Type B pancreatic cell (in vitro differentiated cells): ENCODE results near the gene SLC4A5. TPM values are rescaled to one million over a fixed set of nuclear protein-coding genes. Genes with fewer than 3 reads are reported as not detected.
A peak's percentile ranks its signal among the peaks of the same experiment; 100 is the strongest.
"Not testable (repeated sequence)": the region's sequence is repeated elsewhere in the genome, so short reads cannot be mapped to it uniquely, and the experiment has no call there.

Source experiments
- DNase-seq: peaks from one replicate; pipeline ENCODE4 v3.0.0; 2021; ENCODE audit warnings: mixed read lengths; ENCODE audit not compliant: unreplicated experiment; ENCODE audit errors: extremely low spot score
- H3K27ac Mint-ChIP-seq: 2 replicates; pipeline ENCODE4 v1.8.0; 2021; ENCODE audit warnings: mild to moderate bottlenecking, mixed read lengths
- H3K27me3 Mint-ChIP-seq: 2 replicates; pipeline ENCODE4 v1.8.0; 2021; ENCODE audit warnings: mixed read lengths
- H3K36me3 Mint-ChIP-seq: 2 replicates; pipeline ENCODE4 v1.8.0; 2021; ENCODE audit warnings: mixed read lengths
- H3K4me1 Mint-ChIP-seq: one replicate; pipeline ENCODE4 v1.8.0; 2021; ENCODE audit warnings: mixed read lengths; ENCODE audit not compliant: unreplicated experiment
- H3K4me3 Mint-ChIP-seq: 2 replicates; pipeline ENCODE4 v1.8.0; 2021; ENCODE audit warnings: mild to moderate bottlenecking, mixed read lengths
- H3K9me3 Mint-ChIP-seq: 2 replicates; pipeline ENCODE4 v1.8.0; 2021; ENCODE audit warnings: mixed read lengths
- total RNA-seq: library from RNA; stranded (reverse); gene quantifications from 2 replicates; pipeline ENCODE4 v1.2.1, GENCODE V29; 2021; ENCODE audit warnings: low replicate concordance
- TF ChIP-seq, protein P1 (sequence below): fragments of 200-600 bp; sonication (generic); conservative IDR thresholded peaks from 2 replicates; pipeline ENCODE4 v1.5.0; 2021; ENCODE audit warnings: antibody characterized with exemption, mild to moderate bottlenecking

SLC4A5 gene
- total RNA-seq, 1 donor from 2014 or later: 6.4 TPM

DNA sequence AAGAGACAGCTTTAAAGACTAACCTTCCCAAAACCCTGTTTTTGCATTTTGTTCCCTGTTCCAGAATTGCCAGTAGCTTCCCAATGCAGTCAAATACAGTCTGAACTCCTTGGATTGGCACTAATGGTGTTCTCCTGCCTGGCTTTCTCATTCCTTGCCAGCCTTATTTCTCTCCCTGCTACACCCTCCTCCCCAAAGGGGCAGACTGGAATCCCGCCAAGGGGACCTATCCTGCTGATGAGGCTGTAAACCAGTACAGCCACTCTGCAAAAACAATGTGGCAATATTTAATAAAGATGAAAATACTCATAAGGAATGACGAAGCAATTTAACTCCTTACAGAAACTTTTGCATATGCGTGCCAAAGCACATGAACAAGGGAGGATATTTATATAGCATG is 4.5 kb upstream of the SLC4A5 start:
- Mint-ChIP-seq H3K27ac (no peak overlapping the region), H3K27me3 (no peaks in the 10 kb centered on the region), H3K36me3 (no peaks in the 10 kb centered on the region), H3K9me3 (no peaks in the 10 kb centered on the region), H3K4me1 (no peaks in the 10 kb centered on the region), H3K4me3 (no peak overlapping the region)
- TF ChIP-seq, protein P1, sequence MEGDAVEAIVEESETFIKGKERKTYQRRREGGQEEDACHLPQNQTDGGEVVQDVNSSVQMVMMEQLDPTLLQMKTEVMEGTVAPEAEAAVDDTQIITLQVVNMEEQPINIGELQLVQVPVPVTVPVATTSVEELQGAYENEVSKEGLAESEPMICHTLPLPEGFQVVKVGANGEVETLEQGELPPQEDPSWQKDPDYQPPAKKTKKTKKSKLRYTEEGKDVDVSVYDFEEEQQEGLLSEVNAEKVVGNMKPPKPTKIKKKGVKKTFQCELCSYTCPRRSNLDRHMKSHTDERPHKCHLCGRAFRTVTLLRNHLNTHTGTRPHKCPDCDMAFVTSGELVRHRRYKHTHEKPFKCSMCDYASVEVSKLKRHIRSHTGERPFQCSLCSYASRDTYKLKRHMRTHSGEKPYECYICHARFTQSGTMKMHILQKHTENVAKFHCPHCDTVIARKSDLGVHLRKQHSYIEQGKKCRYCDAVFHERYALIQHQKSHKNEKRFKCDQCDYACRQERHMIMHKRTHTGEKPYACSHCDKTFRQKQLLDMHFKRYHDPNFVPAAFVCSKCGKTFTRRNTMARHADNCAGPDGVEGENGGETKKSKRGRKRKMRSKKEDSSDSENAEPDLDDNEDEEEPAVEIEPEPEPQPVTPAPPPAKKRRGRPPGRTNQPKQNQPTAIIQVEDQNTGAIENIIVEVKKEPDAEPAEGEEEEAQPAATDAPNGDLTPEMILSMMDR: no peak
- DNase-seq: no peak

- TF ChIP-seq, protein P1: no peak
- H3K27me3 Mint-ChIP-seq: no peaks in the 10 kb centered on the region
- H3K9me3 Mint-ChIP-seq: no peaks in the 10 kb centered on the region
- H3K4me3 Mint-ChIP-seq: no peak overlapping the region
- no peaks in the 10 kb centered on the region for H3K4me1 Mint-ChIP-seq
- no peak for DNase-seq
- no peaks in the 10 kb centered on the region for H3K36me3 Mint-ChIP-seq
- H3K27ac Mint-ChIP-seq: no peak overlapping the region
Measured at GRCh38 chr2:74347303-74347702, 4.1 kb upstream of the SLC4A5 start.

GRCh38 chr2:74345272-74345943 is 2.2 kb upstream of the SLC4A5 start:
- no peak for DNase-seq
- H3K36me3 Mint-ChIP-seq: no peaks in the 10 kb centered on the region
- H3K4me1 Mint-ChIP-seq: no peaks in the 10 kb centered on the region
- H3K27me3 Mint-ChIP-seq: no peaks in the 10 kb centered on the region
- TF ChIP-seq, protein P1: no peak
- H3K9me3 Mint-ChIP-seq: no peaks in the 10 kb centered on the region
- H3K27ac Mint-ChIP-seq: no peak overlapping the region
- H3K4me3 Mint-ChIP-seq: no peak overlapping the region

DNA sequence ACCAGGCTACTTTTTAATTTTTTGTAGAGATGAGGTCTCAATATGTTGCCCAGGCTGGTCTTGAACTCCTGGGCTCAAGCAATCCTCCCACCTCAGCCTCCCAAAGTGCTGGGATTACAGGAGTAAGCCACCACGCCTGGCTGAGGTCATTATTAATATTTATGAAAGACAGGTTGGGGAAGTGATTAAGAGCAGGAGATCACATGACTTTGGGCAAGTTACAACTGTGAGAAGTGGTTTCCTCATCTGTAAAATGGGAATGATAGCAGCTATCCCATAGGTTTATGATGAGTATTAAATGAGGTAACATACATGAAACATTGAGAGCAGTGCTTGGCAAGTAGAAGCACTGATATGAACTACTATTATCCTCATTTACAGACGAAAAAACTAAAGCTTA is 7.0 kb downstream of the SLC4A5 start:
- H3K27me3 Mint-ChIP-seq, DNase-seq, H3K4me1 Mint-ChIP-seq, H3K36me3 Mint-ChIP-seq, H3K27ac Mint-ChIP-seq, H3K4me3 Mint-ChIP-seq, H3K9me3 Mint-ChIP-seq: not testable (repeated sequence)

GRCh38 chr2:74334931-74335333 is 8.3 kb downstream of the SLC4A5 start:
- H3K27me3 Mint-ChIP-seq: no peaks in the 10 kb centered on the region
- H3K36me3 Mint-ChIP-seq: no peaks in the 10 kb centered on the region

DNA sequence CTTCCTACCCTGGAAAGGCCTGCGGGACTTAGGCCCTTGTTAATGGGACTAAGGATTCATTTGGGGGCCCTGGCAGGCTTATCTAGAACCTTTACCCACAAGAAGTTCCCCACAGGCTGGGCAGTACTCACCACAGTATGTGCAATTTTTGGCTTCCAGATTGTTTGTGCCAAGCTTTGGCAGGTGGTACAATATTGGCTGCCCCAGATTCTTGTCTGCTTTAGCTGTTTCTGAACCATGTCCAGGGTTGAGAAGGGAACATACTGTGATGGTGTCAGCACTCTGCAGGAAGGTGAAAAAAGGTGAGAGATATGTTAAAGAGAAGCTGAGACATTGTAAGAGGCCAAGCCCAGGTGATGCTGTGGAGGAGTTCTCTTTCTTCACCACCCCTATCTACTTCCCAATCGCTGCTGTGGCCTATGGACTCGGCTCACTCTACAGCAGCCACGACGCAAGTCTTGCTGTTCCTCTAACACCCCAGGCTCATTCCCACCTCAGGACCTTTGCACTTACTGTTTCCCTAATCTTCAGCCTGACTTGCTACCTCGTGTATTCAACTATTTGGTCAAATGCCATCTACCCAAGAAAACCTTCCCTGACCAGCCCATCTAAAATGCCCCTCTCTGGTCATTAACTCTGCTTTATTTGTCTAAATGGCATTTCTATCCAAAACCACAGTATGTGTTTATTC is 9.2 kb downstream of the SLC4A5 start:
- Mint-ChIP-seq H3K27ac (no peak overlapping the region), H3K9me3 (no peaks in the 10 kb centered on the region), H3K4me1 (no peaks in the 10 kb centered on the region), H3K4me3 (no peak overlapping the region), H3K27me3 (no peaks in the 10 kb centered on the region), H3K36me3 (no peaks in the 10 kb centered on the region)
- TF ChIP-seq, protein P1: no peak
- DNase-seq: no peak

More at GRCh38 chr2:74334931-74335333, 8.3 kb downstream of the SLC4A5 start:
- Mint-ChIP-seq H3K9me3 (no peaks in the 10 kb centered on the region), H3K4me3 (no peak overlapping the region), H3K4me1 (no peaks in the 10 kb centered on the region), H3K27ac (no peak overlapping the region)
- peak; percentile 84 for DNase-seq
- TF ChIP-seq, protein P1: peak; percentile 94
